OCI-M2 (cell line): ENCODE data around the gene IL17C.

Experiments
- DNase-seq: peaks from one replicate; lab custom pipeline; 2025; ENCODE audit not compliant: unreplicated experiment; lab: John Stamatoyannopoulos, UW

Gene IL17C

DNA sequence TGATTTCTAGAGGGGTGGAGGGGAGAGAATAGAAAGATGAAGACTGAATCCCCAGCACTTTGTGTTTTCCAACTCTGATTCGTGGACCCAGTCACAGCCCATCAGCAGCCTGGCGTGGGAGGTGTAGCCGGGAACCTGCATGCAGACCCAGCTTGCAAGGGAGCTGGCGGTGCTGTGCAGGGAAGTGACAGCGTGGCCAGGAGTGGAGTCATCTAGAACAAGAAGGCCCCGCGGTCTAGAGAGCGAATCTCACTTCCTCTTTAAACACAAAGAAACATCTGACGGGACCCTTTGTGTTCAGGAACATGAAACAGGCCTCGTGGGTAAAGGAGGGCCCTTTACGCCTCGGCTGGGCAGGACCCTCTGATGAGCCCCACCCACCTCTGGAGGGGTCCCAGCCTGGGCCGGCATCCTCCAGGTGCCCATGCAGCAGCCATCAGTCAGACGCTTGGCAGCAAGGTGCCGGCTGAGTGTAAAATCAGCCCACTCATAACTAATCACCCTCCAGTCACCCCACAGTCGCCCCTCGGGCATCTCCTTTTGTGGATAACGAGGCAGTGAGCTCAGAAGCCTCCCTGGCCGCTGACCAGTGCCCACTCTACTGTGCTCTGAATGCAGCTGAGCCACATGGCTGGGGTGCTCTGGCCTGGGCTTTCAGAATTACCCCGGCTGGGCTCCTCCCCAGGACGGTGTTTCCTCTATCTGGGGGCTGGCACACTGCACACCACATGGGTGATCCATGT, 43.5 kb downstream of the IL17C start:
- DNase-seq: no peak

GRCh38 chr16:88684569-88685155, 46.3 kb downstream of the IL17C start:
- no peak for DNase-seq

- no peak for DNase-seq
These were observed 47.0 kb downstream of the IL17C start for GRCh38 chr16:88685156-88686061.

DNA sequence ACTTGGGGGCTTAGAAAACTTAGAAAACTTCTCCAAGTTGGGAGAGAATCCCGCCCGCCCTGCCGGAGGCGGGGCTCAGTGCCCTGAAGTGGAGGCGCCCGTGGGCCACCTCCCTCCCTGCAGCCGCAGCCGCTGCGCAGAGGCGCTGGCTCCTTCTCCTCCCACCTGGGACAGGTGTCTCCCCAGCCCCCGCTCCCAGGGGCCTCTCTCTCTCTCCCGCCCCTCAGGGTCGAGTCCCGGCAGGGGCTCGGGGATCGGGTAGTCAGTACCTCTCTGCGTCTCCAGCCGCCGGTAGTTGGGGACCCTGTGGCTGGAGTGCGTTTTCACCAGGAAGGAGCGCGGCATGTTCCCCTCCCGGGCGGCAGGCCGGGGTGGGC, 47.7 kb downstream of the IL17C start:
- DNase-seq: no peak

- no peak for DNase-seq
These were observed 48.3 kb downstream of the IL17C start, which contains the start of gene SNAI3 for GRCh38 chr16:88686439-88687253. SNAI3 (minus strand) TSS chr16:88686507; CDS start chr16:88686406, 101 bp downstream.

- DNase-seq: no peak
These were observed 48.8 kb downstream of the IL17C start for GRCh38 chr16:88687254-88687576.

DNA sequence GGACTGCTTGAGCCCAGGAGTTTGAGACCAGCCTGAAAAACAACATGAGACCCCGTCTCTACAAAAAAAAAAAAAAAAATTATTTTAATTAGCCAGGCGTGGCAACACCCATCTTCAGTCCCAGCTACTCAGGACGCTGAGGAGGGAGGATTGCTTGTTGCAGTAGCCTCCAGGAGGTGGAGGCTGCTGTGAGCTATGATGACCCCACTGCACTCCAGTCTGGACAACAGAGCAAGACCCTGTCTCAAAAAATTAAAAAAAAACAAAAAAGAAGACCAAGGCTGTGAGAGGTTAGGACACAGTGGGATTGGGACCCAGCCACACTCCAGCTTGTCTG, 49.3 kb downstream of the IL17C start:
- DNase-seq: no peak

GRCh38 chr16:88688013-88688778, 49.8 kb downstream of the IL17C start:
- no peak for DNase-seq
